Measurements from ENCODE around the gene UBAP1L.
"Not testable (repeated sequence)": the region's sequence is repeated elsewhere in the genome, so short reads cannot be mapped to it uniquely, and the experiment has no call there.

DNA sequence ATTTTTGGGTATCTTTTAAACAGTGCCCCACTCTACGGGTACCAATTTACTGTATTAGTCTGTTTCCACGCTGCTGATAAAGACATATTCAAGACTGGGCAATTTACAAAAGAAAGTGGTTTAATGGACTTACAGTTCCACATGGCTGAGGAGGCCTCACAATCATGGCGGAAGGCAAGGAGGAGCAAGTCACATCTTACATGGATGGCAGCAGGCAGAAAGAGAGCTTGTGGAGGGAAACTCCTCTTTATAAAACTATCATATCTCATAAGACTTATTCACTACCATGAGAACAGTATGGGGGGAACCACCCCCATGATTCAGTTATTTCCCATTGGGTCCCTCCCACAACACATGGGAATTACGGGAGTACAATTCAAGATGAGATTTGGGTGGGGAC lies 22.9 kb upstream of the UBAP1L start:
- TF ChIP-seq, protein P1, sequence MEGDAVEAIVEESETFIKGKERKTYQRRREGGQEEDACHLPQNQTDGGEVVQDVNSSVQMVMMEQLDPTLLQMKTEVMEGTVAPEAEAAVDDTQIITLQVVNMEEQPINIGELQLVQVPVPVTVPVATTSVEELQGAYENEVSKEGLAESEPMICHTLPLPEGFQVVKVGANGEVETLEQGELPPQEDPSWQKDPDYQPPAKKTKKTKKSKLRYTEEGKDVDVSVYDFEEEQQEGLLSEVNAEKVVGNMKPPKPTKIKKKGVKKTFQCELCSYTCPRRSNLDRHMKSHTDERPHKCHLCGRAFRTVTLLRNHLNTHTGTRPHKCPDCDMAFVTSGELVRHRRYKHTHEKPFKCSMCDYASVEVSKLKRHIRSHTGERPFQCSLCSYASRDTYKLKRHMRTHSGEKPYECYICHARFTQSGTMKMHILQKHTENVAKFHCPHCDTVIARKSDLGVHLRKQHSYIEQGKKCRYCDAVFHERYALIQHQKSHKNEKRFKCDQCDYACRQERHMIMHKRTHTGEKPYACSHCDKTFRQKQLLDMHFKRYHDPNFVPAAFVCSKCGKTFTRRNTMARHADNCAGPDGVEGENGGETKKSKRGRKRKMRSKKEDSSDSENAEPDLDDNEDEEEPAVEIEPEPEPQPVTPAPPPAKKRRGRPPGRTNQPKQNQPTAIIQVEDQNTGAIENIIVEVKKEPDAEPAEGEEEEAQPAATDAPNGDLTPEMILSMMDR (IDR thresholded peaks at IDR 0.05; ENCODE audit: poor library complexity), result not testable (repeated sequence)
- TF ChIP-seq EZH2phosphoT487 (IDR thresholded peaks at IDR 0.05; ENCODE audit: low read depth, severe bottlenecking, unreplicated experiment); EZH2 (IDR thresholded peaks at IDR 0.05; ENCODE audit: borderline replicate concordance): not testable (repeated sequence)

Measured in hepatocyte (in vitro differentiated cells).